ENCODE measurements around the gene SRPX2.

DNA sequence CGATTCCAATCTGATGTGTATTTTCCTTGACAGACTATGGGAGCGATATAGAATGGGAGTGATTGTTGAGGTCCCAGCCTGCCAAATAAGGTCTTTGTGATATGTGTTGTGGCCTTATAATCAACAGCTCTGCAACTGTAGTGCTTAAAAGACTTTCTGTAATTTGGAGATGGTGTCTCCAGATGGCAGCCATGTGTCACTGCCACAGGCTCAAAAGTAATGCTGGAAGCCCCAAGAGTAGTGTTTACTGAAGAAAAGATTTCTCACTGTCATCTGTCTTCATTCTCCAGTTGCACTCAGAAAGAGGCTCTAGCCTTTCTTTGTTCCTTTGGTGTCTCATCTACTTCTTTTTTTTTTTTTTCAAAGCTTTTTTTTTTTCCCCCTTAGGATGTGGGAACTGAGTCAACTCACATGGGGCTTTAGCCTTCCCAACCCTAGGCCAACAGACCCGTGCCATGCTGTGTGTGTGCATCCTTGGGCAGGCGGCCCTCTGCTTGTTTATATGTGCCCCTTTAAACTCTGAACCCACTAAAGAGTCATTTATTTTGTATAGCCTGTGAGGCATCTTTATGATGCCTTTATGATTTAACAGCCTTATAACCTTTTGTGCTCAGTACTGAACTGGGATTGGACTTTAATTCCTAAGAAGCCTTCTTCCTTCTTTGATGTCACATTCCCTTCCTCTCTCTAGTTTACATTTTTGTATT lies 15.6 kb downstream of the SRPX2 start:
- TF ChIP-seq POLR2AphosphoS5 (IDR thresholded peaks at IDR 0.05) (no peak), POLR2A (IDR thresholded peaks at IDR 0.05) (no peak)
- TF ChIP-seq, protein P1, sequence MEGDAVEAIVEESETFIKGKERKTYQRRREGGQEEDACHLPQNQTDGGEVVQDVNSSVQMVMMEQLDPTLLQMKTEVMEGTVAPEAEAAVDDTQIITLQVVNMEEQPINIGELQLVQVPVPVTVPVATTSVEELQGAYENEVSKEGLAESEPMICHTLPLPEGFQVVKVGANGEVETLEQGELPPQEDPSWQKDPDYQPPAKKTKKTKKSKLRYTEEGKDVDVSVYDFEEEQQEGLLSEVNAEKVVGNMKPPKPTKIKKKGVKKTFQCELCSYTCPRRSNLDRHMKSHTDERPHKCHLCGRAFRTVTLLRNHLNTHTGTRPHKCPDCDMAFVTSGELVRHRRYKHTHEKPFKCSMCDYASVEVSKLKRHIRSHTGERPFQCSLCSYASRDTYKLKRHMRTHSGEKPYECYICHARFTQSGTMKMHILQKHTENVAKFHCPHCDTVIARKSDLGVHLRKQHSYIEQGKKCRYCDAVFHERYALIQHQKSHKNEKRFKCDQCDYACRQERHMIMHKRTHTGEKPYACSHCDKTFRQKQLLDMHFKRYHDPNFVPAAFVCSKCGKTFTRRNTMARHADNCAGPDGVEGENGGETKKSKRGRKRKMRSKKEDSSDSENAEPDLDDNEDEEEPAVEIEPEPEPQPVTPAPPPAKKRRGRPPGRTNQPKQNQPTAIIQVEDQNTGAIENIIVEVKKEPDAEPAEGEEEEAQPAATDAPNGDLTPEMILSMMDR (IDR thresholded peaks at IDR 0.05), result no peak
